Mucosa of rectum (tissue), 2 donors: ENCODE measurements around the gene RAB9A.
"Not testable (repeated sequence)": the region's sequence is repeated elsewhere in the genome, so short reads cannot be mapped to it uniquely, and the experiment has no call there.

ENCODE experiments used
- H3K27ac ChIP-seq, 2 donors: one replicate each; pipeline ENCODE4 v1.7.0; 2013; ENCODE audit warnings: inconsistent platforms in 2 of 2, low read depth in 2 of 2, low read length in 2 of 2
- H3K27me3 ChIP-seq, 2 donors: one replicate each; pipeline ENCODE4 v1.7.0; 2013; ENCODE audit warnings: low read length in 2 of 2; ENCODE audit not compliant: control insufficient read depth in 2 of 2, insufficient read depth in 2 of 2
- H3K36me3 ChIP-seq, 2 donors: one replicate each; pipeline ENCODE4 v1.7.0; 2013; ENCODE audit warnings: low read length in 2 of 2; ENCODE audit not compliant: control insufficient read depth in 2 of 2, insufficient read depth in 2 of 2
- H3K4me1 ChIP-seq, 2 donors: one replicate each; pipeline ENCODE4 v1.7.0; 2013; ENCODE audit warnings: low read length in 2 of 2, mild to moderate bottlenecking in 1 of 2; ENCODE audit not compliant: control insufficient read depth in 2 of 2, insufficient read depth in 2 of 2
- H3K4me3 ChIP-seq, 2 donors: one replicate each; pipeline ENCODE4 v1.7.0; 2013; ENCODE audit warnings: low read length in 2 of 2
- H3K9ac ChIP-seq, 2 donors: one replicate each; pipeline ENCODE4 v1.7.0; 2013; ENCODE audit warnings: low read length in 2 of 2, low read depth in 1 of 2, mild to moderate bottlenecking in 1 of 2
- H3K9me3 ChIP-seq, 2 donors: one replicate each; pipeline ENCODE4 v1.7.0; 2013; ENCODE audit warnings: low read length in 2 of 2; ENCODE audit not compliant: control insufficient read depth in 2 of 2
- donor health status: healthy.
- donor health status: Normal muscosa, but diverticular disease.

RAB9A gene

GRCh38 chrX:13667919-13668318, 21.0 kb upstream of the RAB9A start:
- H3K27me3 ChIP-seq: peaks cover 0 to 22% of the 10 kb centered on the region in 2 donors
- H3K36me3 ChIP-seq: no peaks in the 10 kb centered on the region
- peaks cover 2 to 4% of the 10 kb centered on the region in 2 donors for H3K4me1 ChIP-seq
- H3K4me3 ChIP-seq: no peak overlapping the region
- no peak overlapping the region for H3K9ac ChIP-seq
- H3K27ac ChIP-seq: no peak overlapping the region
- H3K9me3 ChIP-seq: no peaks in the 10 kb centered on the region

- Histone ChIP-seq H3K36me3 (no peaks in the 10 kb centered on the region), H3K9ac (peak overlapping the region; percentile 5 to 48), H3K9me3 (no peaks in the 10 kb centered on the region), H3K4me3 (peak overlapping the region; percentile 36 to 44), H3K4me1 (peaks cover 2 to 4% of the 10 kb centered on the region in 2 donors), H3K27me3 (peaks cover 0 to 22% of the 10 kb centered on the region in 2 donors), H3K27ac (peak overlapping the region; percentile 74 to 81)
These were observed 19.6 kb upstream of the RAB9A start for GRCh38 chrX:13669246-13669737.

GRCh38 chrX:13669755-13670154, 19.2 kb upstream of the RAB9A start:
- Histone ChIP-seq H3K9ac (peak overlapping the region in 1 of 2 donors; percentile 48), H3K27ac (peak overlapping the region; percentile 74 to 81), H3K4me3 (peak overlapping the region; percentile 36 to 44), H3K27me3 (peaks cover 0 to 22% of the 10 kb centered on the region in 2 donors)
- not testable (repeated sequence) for H3K4me1 ChIP-seq, H3K36me3 ChIP-seq, H3K9me3 ChIP-seq

- H3K4me3 ChIP-seq: no peak overlapping the region
- H3K27ac ChIP-seq: no peak overlapping the region
- H3K4me1 ChIP-seq: peaks cover 2 to 4% of the 10 kb centered on the region in 2 donors
- H3K27me3 ChIP-seq: peaks cover 0 to 22% of the 10 kb centered on the region in 2 donors
- no peaks in the 10 kb centered on the region for H3K36me3 ChIP-seq
- no peaks in the 10 kb centered on the region for H3K9me3 ChIP-seq
- no peak overlapping the region for H3K9ac ChIP-seq
These were observed 18.7 kb upstream of the RAB9A start for GRCh38 chrX:13670197-13670596.

- peaks cover 0 to 12% of the 10 kb centered on the region in 2 donors for H3K27me3 ChIP-seq
- peaks cover 2 to 4% of the 10 kb centered on the region in 2 donors for H3K4me1 ChIP-seq
- H3K36me3 ChIP-seq: no peaks in the 10 kb centered on the region
- H3K9ac ChIP-seq: no peak overlapping the region
- H3K4me3 ChIP-seq: no peak overlapping the region
- H3K27ac ChIP-seq: no peak overlapping the region
- H3K9me3 ChIP-seq: no peaks in the 10 kb centered on the region
These were observed 15.9 kb upstream of the RAB9A start for GRCh38 chrX:13673016-13673415.

GRCh38 chrX:13676885-13677284, 12.0 kb upstream of the RAB9A start:
- Histone ChIP-seq H3K4me1 (no peaks in the 10 kb centered on the region), H3K9me3 (no peaks in the 10 kb centered on the region)

GRCh38 chrX:13679700-13680099, 9.2 kb upstream of the RAB9A start:
- H3K9ac ChIP-seq, H3K4me1 ChIP-seq, H3K9me3 ChIP-seq, H3K4me3 ChIP-seq, H3K36me3 ChIP-seq, H3K27me3 ChIP-seq, H3K27ac ChIP-seq: not testable (repeated sequence)

More at GRCh38 chrX:13676885-13677284, 12.0 kb upstream of the RAB9A start:
- H3K36me3 ChIP-seq: no peaks in the 10 kb centered on the region
- H3K4me3 ChIP-seq: no peak overlapping the region
- no peak overlapping the region for H3K27ac ChIP-seq
- H3K27me3 ChIP-seq: peaks cover 0 to 3% of the 10 kb centered on the region in 2 donors
- no peak overlapping the region for H3K9ac ChIP-seq

GRCh38 chrX:13681595-13681994, 7.3 kb upstream of the RAB9A start:
- Histone ChIP-seq H3K27me3 (peaks cover 0 to 3% of the 10 kb centered on the region in 2 donors), H3K27ac (no peak overlapping the region), H3K4me3 (no peak overlapping the region), H3K9ac (no peak overlapping the region), H3K36me3 (no peaks in the 10 kb centered on the region), H3K9me3 (no peaks in the 10 kb centered on the region), H3K4me1 (no peaks in the 10 kb centered on the region)

- no peak overlapping the region for H3K9ac ChIP-seq
- H3K27me3 ChIP-seq: peaks cover 0 to 2% of the 10 kb centered on the region in 2 donors
- no peak overlapping the region for H3K4me3 ChIP-seq
- no peaks in the 10 kb centered on the region for H3K36me3 ChIP-seq
- H3K4me1 ChIP-seq: peaks cover 0 to 4% of the 10 kb centered on the region in 2 donors
- no peaks in the 10 kb centered on the region for H3K9me3 ChIP-seq
- no peak overlapping the region for H3K27ac ChIP-seq
These were observed 4.6 kb upstream of the RAB9A start for GRCh38 chrX:13684361-13684760.

- Histone ChIP-seq H3K27me3 (peaks cover 2% of the 10 kb centered on the region in 2 donors), H3K27ac (no peak overlapping the region), H3K9ac (no peak overlapping the region), H3K36me3 (no peaks in the 10 kb centered on the region), H3K4me3 (no peak overlapping the region), H3K9me3 (no peaks in the 10 kb centered on the region), H3K4me1 (peaks cover 0 to 4% of the 10 kb centered on the region in 2 donors)
These were observed 3.7 kb upstream of the RAB9A start for GRCh38 chrX:13685126-13685763.
